GM12865 (cell line): Measurements from ENCODE around the gene RPS3.
A peak's percentile ranks its signal among the peaks of the same experiment; 100 is the strongest.

Experiments used
- DNase-seq: peaks from one replicate; pipeline ENCODE4 v3.0.0; 2010; ENCODE audit warnings: low read depth
- H3K4me3 ChIP-seq: 2 replicates; pipeline ENCODE4 v1.5.1; 2011; ENCODE audit warnings: mild to moderate bottlenecking, low read depth, low read length, control low read depth
- TF ChIP-seq, protein P1 (sequence below): IDR thresholded peaks from 2 replicates; pipeline ENCODE4 v1.5.1; 2011; ENCODE audit warnings: low read length, control low read depth, low read depth, inconsistent platforms; ENCODE audit not compliant: insufficient read depth; ENCODE audit errors: missing control alignments

The RPS3 gene

GRCh38 chr11:75399344-75400145, at the start of gene RPS3:
Gene RPS3, plus strand, starts transcription at chr11:75399518. Its CDS starts 30 bp downstream, at chr11:75399548.
- TF ChIP-seq, protein P1, sequence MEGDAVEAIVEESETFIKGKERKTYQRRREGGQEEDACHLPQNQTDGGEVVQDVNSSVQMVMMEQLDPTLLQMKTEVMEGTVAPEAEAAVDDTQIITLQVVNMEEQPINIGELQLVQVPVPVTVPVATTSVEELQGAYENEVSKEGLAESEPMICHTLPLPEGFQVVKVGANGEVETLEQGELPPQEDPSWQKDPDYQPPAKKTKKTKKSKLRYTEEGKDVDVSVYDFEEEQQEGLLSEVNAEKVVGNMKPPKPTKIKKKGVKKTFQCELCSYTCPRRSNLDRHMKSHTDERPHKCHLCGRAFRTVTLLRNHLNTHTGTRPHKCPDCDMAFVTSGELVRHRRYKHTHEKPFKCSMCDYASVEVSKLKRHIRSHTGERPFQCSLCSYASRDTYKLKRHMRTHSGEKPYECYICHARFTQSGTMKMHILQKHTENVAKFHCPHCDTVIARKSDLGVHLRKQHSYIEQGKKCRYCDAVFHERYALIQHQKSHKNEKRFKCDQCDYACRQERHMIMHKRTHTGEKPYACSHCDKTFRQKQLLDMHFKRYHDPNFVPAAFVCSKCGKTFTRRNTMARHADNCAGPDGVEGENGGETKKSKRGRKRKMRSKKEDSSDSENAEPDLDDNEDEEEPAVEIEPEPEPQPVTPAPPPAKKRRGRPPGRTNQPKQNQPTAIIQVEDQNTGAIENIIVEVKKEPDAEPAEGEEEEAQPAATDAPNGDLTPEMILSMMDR = peak; percentile 13
- peak within 1 kb of the TSS; percentile 98 for H3K4me3 ChIP-seq
- DNase-seq = peak; percentile 94

DNA sequence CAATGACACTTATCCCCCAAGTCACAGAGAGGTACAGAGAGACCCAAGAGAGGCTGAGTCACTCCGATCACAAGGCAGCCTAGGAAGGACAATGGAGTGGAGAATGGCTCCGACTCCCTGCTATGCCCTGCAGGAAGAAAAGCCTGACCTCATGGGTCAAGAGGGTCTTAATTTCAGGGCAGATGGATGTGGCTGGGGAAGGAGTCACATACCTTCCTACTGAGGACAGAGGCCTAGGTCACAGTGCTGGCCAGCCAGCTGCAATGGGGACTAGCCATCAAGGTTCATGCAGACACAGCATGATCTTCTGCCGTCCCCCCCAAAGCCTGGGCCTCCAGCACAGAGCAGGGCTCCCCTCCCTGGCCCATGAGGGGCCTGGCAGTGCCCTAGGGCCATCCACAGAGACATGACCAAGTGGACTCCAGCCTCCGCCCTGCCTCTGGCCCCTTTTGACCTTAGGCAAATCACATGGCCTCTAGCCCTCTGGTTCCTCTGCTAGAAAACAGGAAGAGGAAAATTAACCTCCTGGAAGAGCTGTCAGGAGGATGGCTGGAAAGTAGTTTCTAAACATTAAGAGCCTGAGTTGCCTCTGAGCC, 49.7 kb upstream of the RPS3 start:
- DNase-seq = no peak
- TF ChIP-seq, protein P1 = no peak
- H3K4me3 ChIP-seq = no peak overlapping the region

GRCh38 chr11:75350122-75350742, 49.1 kb upstream of the RPS3 start:
- TF ChIP-seq, protein P1 = no peak
- no peak for DNase-seq
- H3K4me3 ChIP-seq = no peak overlapping the region

DNA sequence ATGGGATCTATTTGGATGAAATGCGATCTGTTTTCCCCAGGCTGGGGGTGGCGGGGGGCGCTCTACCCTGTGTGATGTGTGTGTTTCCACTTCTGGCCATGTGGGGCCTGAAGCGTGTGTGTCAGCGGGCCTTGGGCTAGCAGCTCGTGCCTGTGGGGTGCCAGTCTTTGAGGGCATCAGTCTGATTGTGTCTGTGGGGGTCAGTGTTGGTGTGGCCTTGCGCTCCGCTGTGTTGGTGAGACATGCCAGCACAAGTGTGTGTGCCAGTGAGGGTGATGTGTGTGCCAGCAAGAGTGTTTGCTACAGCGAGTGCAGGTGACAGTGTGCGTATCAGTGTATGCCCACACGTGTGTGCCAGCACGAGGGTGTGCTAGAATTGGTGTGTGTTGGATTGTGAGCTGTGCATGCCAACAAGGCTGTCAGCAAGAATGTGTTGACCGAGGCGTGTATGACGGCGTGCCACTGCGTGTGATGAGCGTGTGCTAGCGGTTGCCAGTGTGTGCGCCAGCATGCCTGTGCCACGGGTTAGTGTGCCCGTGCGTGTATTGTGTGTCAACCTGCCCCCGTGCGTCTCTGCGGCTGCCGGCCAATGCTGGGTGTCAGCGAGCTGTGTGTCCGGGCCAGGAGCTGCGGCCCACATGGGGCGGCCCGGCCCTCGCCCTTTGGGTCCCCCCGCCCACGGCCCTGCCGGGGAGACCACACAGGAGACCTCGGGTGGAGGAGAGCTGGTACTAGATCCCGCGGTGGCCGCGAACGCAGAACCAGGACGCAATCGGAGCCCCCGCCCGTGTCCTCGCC, 48.4 kb upstream of the RPS3 start:
- DNase-seq = no peak
- H3K4me3 ChIP-seq = peak overlapping the region; percentile 36
- TF ChIP-seq, protein P1 = no peak

DNA sequence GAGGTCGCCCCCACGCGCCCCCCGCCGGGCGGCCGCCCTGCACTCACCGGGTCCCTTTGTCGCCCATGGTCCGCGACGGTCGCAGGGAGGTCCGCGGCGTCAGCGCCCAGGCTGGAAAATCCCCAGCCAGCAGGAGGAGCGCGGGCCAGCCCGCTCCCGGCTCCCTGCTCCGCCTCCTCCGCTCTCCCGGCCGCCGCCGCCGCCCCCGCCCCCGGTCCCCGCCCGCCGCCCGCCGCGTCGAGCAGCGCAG, 47.9 kb upstream of the RPS3 start, which contains the start of gene ARRB1:
Gene ARRB1 (minus strand): TSS at position 121 of the 250 bp plus-strand sequence. CDS start 54 bp downstream, at position 67.
- no peak for DNase-seq
- peak within 1 kb of the TSS; percentile 59 for H3K4me3 ChIP-seq
- TF ChIP-seq, protein P1 = no peak

DNA sequence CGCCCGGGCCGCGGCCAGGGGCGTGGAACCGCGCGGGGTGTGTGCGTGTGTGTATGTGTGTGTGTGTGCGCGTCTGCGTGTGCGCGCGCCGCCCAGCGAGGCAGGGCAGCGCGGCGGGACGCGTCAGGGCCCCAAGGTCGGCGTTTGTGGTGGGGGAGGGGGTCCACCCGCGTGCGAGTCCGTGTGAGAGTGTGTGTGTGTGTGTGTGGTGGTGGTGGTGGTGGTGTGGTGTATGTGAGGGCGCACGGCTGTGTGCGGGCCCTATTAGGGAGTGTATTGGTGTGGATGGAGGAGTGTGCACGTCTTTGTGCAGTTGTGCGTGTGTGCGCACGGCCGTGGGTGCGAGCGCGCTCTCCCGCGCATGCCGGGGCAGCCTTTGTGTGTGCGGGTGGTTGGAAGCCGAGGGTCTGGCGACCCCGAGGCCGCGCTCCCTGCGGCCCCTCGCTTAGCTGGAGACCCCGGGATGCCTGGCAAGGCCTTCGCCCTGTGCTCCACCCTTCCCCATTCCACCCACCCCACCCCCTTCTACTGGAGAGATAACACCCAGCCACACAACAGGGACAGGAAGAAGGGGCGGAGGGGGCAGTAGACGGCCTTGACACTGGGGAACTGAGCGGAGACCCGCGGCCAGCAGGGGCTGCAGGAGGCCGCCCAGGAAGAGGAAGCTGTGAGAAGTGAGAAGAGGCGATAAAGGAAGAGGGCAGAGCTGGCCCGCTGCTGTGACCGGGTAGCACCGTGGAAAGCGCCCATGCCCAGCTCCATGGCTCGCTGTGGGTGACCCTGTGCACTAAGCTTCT, 47.3 kb upstream of the RPS3 start:
- peak overlapping the region; percentile 59 for H3K4me3 ChIP-seq
- DNase-seq = peak; percentile 49
- TF ChIP-seq, protein P1 = no peak
